Measurements from ENCODE around the gene SPACA7. TPM values are rescaled to one million over a fixed set of nuclear protein-coding genes. Genes with fewer than 3 reads are reported as not detected.
"Not testable (repeated sequence)": the region's sequence is repeated elsewhere in the genome, so short reads cannot be mapped to it uniquely, and the experiment has no call there.

The SPACA7 gene
- total RNA-seq, 1 experiment from 2014 or later, result not detected

DNA sequence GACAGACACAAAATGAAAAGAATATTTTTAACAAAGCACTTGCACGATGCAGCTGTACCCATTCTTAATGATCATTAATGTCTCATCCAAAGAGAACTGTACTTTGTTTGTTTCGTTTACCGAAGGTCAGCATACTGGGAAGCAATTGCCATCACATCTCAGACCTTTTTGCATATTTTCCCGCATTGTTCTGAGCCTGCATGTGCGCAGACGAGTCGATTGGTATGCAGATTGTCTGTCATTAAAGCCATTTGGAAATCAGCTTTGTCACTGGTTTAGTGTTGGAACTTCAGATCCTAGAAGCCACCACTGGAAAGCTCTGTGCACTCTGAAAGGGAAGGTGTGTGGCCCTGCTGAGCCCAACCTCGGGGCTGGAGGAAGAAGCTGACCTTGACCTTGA, 15.6 kb downstream of the SPACA7 start (continued):
- TF ChIP-seq, protein P1, sequence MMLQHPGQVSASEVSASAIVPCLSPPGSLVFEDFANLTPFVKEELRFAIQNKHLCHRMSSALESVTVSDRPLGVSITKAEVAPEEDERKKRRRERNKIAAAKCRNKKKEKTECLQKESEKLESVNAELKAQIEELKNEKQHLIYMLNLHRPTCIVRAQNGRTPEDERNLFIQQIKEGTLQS (IDR thresholded peaks at IDR 0.05), result no peak
- no peak for TF ChIP-seq RAD21 (IDR thresholded peaks at IDR 0.05; ENCODE audit: low read depth)
- no peak for TF ChIP-seq CBX3 (IDR thresholded peaks at IDR 0.05; ENCODE audit: low read depth)
- no peak for TF ChIP-seq SRF (IDR thresholded peaks at IDR 0.05; ENCODE audit: low read depth)
- no peak for TF ChIP-seq SP1 (IDR thresholded peaks at IDR 0.05; ENCODE audit: low read depth)

- RAD21 ChIA-PET (ENCODE audit: low non-redundant PET in 1 of 2, low total read pairs in 2 of 2, uncharacterized antibody in 2 of 2, unreplicated experiment in 2 of 2), result no interaction called here
- no peaks in the 10 kb centered on the region for H3K27me3 ChIP-seq (ENCODE audit: insufficient read depth, low read length)
- H2AFZ ChIP-seq (ENCODE audit: low read depth, low read length, poor library complexity, severe bottlenecking), result no peak overlapping the region
- DNase-seq (ENCODE audit: low read depth, low spot score) (no peak), ATAC-seq (0 out of 2 replicates have a peak, but pooled peaks have one; percentile 40)
- H3K4me2 ChIP-seq (ENCODE audit: low read length), result no peak overlapping the region
- H3K9me2 ChIP-seq (ENCODE audit: insufficient read depth), result no peaks in the 10 kb centered on the region
- no peaks in the 10 kb centered on the region; a peak in 1 of 4 replicates for H3K4me1 ChIP-seq (ENCODE audit: control insufficient read depth in 1 of 2, insufficient read depth in 2 of 2, low read length in 2 of 2)
- CTCF ChIA-PET, result no interaction called here
- H4K20me1 ChIP-seq (ENCODE audit: insufficient read depth), result no peaks in the 10 kb centered on the region
- no peak overlapping the region for H3K9ac ChIP-seq (ENCODE audit: low read length)
- BruUV-seq (replicated peaks), result no TSS peak
- TF ChIP-seq CEBPB (IDR thresholded peaks at IDR 0.05; ENCODE audit: low read depth), result no peak
- TF ChIP-seq CTCF (IDR thresholded peaks at IDR 0.05 in 2 of 3, conservative IDR thresholded peaks at IDR 0.05 in 1 of 3; ENCODE audit: borderline replicate concordance in 1 of 3, insufficient read depth in 1 of 3, low read depth in 2 of 3, low read length in 2 of 3), result peak in 2 of 3 experiments; percentile 40 to 52; a peak in 4 of 6 replicates
- no peak for TF ChIP-seq POLR2AphosphoS5 (IDR thresholded peaks at IDR 0.05; ENCODE audit: low read depth, low read length)
- no peak for TF ChIP-seq FOSL1 (IDR thresholded peaks at IDR 0.05; ENCODE audit: low read depth)
- no peak for TF ChIP-seq EZH2 (IDR thresholded peaks at IDR 0.05)
- no peak for TF ChIP-seq ZNF274 (IDR thresholded peaks at IDR 0.05; ENCODE audit: low read depth, low read length)
- no peak overlapping the region for H3K4me3 ChIP-seq (replicated peaks in 1 of 2; ENCODE audit: low read depth in 1 of 2, low read length in 2 of 2)
- no peaks in the 10 kb centered on the region for H3K9me3 ChIP-seq (ENCODE audit: control insufficient read depth in 1 of 2, insufficient read depth in 1 of 2, low read depth in 1 of 2, low read length in 2 of 2)
- no peaks in the 10 kb centered on the region for H3K36me3 ChIP-seq (ENCODE audit: control insufficient read depth in 1 of 2, insufficient read depth in 2 of 2, low read length in 2 of 2)
- intact Hi-C loops (cut with micrococcal nuclease), result no loop called here
- POLR2A ChIA-PET, result no interaction called here
- no peaks in the 10 kb centered on the region for H3K79me2 ChIP-seq (ENCODE audit: insufficient read depth, low read length)
- no peak overlapping the region for H3K27ac ChIP-seq (ENCODE audit: low read depth, low read length)
These were observed 16.6 kb downstream of the SPACA7 start for GRCh38 chr13:112392719-112393118.

DNA sequence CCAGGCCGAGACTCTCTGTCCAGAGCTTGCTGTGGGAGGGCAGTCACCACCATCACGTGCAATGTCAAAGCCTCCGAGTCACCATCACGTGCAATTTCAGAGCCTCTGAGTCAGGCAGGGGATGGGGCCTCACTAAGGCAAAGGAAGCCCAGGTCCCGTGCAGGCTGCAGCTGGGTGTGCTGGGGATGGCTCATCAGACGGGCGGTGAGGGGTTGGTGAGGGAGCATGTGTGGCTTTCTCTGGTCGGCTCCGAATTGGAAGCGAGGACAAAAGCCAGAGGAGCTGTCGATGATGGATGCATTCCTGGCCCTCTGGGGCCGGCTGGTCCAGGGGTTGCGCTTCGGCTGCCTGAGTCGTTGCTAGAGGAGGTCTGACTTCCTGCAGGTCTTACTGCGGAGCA, 18.9 kb downstream of the SPACA7 start:
- H3K9me3 ChIP-seq (ENCODE audit: control insufficient read depth in 1 of 2, insufficient read depth in 1 of 2, low read depth in 1 of 2, low read length in 2 of 2); H3K27ac ChIP-seq (ENCODE audit: low read depth, low read length); H3K27me3 ChIP-seq (ENCODE audit: insufficient read depth, low read length); H3K9ac ChIP-seq (ENCODE audit: low read length); H3K79me2 ChIP-seq (ENCODE audit: insufficient read depth, low read length); H3K36me3 ChIP-seq (ENCODE audit: control insufficient read depth in 1 of 2, insufficient read depth in 2 of 2, low read length in 2 of 2); H3K4me1 ChIP-seq (ENCODE audit: control insufficient read depth in 1 of 2, insufficient read depth in 2 of 2, low read length in 2 of 2); DNase-seq (ENCODE audit: low read depth, low spot score); H3K4me3 ChIP-seq (replicated peaks in 1 of 2; ENCODE audit: low read depth in 1 of 2, low read length in 2 of 2); intact Hi-C loops (cut with micrococcal nuclease); RAD21 ChIA-PET (ENCODE audit: low non-redundant PET in 1 of 2, low total read pairs in 2 of 2, uncharacterized antibody in 2 of 2, unreplicated experiment in 2 of 2); H2AFZ ChIP-seq (ENCODE audit: low read depth, low read length, poor library complexity, severe bottlenecking); H3K9me2 ChIP-seq (ENCODE audit: insufficient read depth); CTCF ChIA-PET; BruUV-seq (replicated peaks); H3K4me2 ChIP-seq (ENCODE audit: low read length); H4K20me1 ChIP-seq (ENCODE audit: insufficient read depth): not testable (repeated sequence)
- ATAC-seq, result peak; percentile 77
- POLR2A ChIA-PET, result interaction anchor here (1.7 kb wide), 1 partner anchor 1440 kb away, joined by 6 read pairs; no protein-coding TSS in a partner anchor

- H2AFZ ChIP-seq (ENCODE audit: low read depth, low read length, poor library complexity, severe bottlenecking); H3K4me1 ChIP-seq (ENCODE audit: control insufficient read depth in 1 of 2, insufficient read depth in 2 of 2, low read length in 2 of 2); intact Hi-C loops (cut with micrococcal nuclease); H3K9me3 ChIP-seq (ENCODE audit: control insufficient read depth in 1 of 2, insufficient read depth in 1 of 2, low read depth in 1 of 2, low read length in 2 of 2); H3K4me2 ChIP-seq (ENCODE audit: low read length); ATAC-seq; H3K27ac ChIP-seq (ENCODE audit: low read depth, low read length); H3K9ac ChIP-seq (ENCODE audit: low read length); BruUV-seq (replicated peaks); H3K79me2 ChIP-seq (ENCODE audit: insufficient read depth, low read length); H4K20me1 ChIP-seq (ENCODE audit: insufficient read depth); H3K27me3 ChIP-seq (ENCODE audit: insufficient read depth, low read length); CTCF ChIA-PET; H3K9me2 ChIP-seq (ENCODE audit: insufficient read depth); H3K36me3 ChIP-seq (ENCODE audit: control insufficient read depth in 1 of 2, insufficient read depth in 2 of 2, low read length in 2 of 2); H3K4me3 ChIP-seq (replicated peaks in 1 of 2; ENCODE audit: low read depth in 1 of 2, low read length in 2 of 2); DNase-seq (ENCODE audit: low read depth, low spot score): not testable (repeated sequence)
- ChIA-PET RAD21 (ENCODE audit: low non-redundant PET in 1 of 2, low total read pairs in 2 of 2, uncharacterized antibody in 2 of 2, unreplicated experiment in 2 of 2) (interaction anchor here in 1 of 2 experiments (0.6 kb wide), 1 partner anchor 1441 kb away, joined by 4 read pairs; no protein-coding TSS in a partner anchor), POLR2A (interaction anchor here (1.7 kb wide), 1 partner anchor 1441 kb away, joined by 6 read pairs; no protein-coding TSS in a partner anchor)
These were observed 19.8 kb downstream of the SPACA7 start for GRCh38 chr13:112395941-112396340.

Data from HCT116 (cell line).